Thyroid gland (tissue), 4 donors: ENCODE results near the gene LIPM.

Experiments
- POLR2A ChIP-seq, 2 donors: fragments of 450-650 bp; IDR thresholded peaks; one replicate each; pipeline ENCODE4 v1.6.1; 2017; ENCODE audit warnings: antibody characterized with exemption in 2 of 2, mild to moderate bottlenecking in 2 of 2, moderate library complexity in 1 of 2
- TF ChIP-seq, protein P1 (sequence below), 6 experiments: fragments of 200-600 bp in 3 of 6; fragments of 450-650 bp in 3 of 6; sonication (generic) in 3 of 6; IDR thresholded peaks; one replicate each; pipeline ENCODE4 v1.5.1; 2016 to 2019; ENCODE audit warnings: antibody characterized with exemption in 6 of 6, mild to moderate bottlenecking in 2 of 6, inconsistent platforms in 1 of 6, moderate library complexity in 1 of 6

DNA sequence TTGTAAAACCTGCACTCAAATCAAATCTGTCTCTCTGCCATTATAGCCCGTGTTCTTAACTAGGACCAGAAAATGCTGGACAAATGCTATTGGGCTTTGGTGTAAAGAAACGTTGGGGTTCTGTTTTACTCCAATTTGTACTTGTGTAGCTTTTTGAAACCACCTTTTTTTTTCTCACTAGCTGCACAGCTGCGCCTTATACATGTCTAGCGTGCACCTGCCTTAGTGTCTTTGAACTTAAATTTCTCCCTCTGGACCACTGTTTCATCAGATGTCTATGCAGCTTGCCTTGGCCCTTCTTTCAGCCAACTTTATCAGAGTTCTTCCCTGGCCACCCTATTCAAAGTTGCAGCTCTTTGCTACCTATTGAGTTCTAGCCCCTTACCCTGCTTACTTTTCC, 7.1 kb downstream of the LIPM start:
- TF ChIP-seq POLR2A (IDR thresholded peaks at IDR 0.05): no peak
- TF ChIP-seq, protein P1, sequence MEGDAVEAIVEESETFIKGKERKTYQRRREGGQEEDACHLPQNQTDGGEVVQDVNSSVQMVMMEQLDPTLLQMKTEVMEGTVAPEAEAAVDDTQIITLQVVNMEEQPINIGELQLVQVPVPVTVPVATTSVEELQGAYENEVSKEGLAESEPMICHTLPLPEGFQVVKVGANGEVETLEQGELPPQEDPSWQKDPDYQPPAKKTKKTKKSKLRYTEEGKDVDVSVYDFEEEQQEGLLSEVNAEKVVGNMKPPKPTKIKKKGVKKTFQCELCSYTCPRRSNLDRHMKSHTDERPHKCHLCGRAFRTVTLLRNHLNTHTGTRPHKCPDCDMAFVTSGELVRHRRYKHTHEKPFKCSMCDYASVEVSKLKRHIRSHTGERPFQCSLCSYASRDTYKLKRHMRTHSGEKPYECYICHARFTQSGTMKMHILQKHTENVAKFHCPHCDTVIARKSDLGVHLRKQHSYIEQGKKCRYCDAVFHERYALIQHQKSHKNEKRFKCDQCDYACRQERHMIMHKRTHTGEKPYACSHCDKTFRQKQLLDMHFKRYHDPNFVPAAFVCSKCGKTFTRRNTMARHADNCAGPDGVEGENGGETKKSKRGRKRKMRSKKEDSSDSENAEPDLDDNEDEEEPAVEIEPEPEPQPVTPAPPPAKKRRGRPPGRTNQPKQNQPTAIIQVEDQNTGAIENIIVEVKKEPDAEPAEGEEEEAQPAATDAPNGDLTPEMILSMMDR (IDR thresholded peaks at IDR 0.05): no peak
